GM12878 (cell line): ENCODE results near the gene AGAP1.

ENCODE experiments used
- PAX8 ChIP-seq: fragments of 450-650 bp; IDR thresholded peaks from 2 replicates; pipeline ENCODE4 v1.6.1; 2017; ENCODE audit warnings: mild to moderate bottlenecking, moderate library complexity
- PRDM15 ChIP-seq: fragments of 450-650 bp; formaldehyde crosslinking; IDR thresholded peaks from 2 replicates; pipeline ENCODE4 v1.4.0; 2020; ENCODE audit warnings: mild to moderate bottlenecking, moderate library complexity
- SPI1 ChIP-seq: IDR thresholded peaks from 2 replicates; pipeline ENCODE4 v1.6.1; 2011; ENCODE audit warnings: low read depth, mild to moderate bottlenecking, low read length, moderate library complexity, borderline replicate concordance; ENCODE audit not compliant: insufficient read depth
- YY1 ChIP-seq: IDR thresholded peaks from 2 replicates; pipeline ENCODE4 v1.6.1; 2011; ENCODE audit warnings: low read depth, mild to moderate bottlenecking, low read length

DNA sequence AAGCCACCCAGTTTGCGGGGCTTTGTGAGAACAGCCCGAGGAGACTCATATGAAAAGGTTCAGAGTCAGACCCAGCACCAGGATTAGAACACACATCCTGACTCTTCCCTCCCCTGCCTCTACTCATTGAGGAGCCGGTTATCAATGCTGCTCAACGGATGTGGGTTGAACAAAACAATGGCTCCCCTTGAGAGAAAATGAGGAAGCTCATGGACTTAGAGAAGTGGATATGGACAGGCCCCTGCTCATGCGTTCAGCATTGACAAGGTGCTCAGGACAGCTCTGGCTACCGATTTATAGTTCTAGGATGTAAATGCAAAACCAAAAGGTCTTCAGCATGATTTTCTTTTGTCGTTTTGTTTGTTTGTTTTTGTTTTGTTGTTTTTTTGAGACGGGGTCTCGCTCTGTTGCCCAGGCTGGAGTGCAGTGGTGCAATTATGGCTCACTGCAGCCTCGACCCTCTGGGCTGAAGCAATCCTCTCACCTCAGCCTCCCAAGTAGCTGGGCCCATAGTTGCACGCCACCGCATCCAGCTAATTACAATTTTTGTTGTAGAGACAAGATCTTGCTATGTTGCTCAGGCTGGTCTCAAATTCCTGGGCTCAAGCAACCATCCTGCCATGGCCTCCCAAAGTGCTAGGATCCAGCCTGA is 32.0 kb upstream of the AGAP1 start:
- no peak for TF ChIP-seq PAX8
- no peak for TF ChIP-seq YY1
- no peak for TF ChIP-seq PRDM15 (CRISPR knock-in tag)
- no peak for TF ChIP-seq SPI1
